Skeletal muscle cell (primary cell): ENCODE results near the gene GPC4.

Experiments used
- DNase-seq: peaks from one replicate; pipeline ENCODE4 v3.0.0-alpha.2; 2010; ENCODE audit warnings: low read depth
- H3K4me3 ChIP-seq: 2 replicates; pipeline ENCODE4 v1.5.1; 2011; ENCODE audit warnings: low read depth, mild to moderate bottlenecking, control low read depth, low read length, moderate library complexity

GPC4 gene

GRCh38 chrX:133415276-133416105 is at the start of gene GPC4:
Gene GPC4, minus strand, starts transcription at chrX:133415489. Its CDS starts 524 bp downstream, at chrX:133414965.
- peak; percentile 17 for DNase-seq
- H3K4me3 ChIP-seq = peak within 1 kb of the TSS; percentile 60

DNA sequence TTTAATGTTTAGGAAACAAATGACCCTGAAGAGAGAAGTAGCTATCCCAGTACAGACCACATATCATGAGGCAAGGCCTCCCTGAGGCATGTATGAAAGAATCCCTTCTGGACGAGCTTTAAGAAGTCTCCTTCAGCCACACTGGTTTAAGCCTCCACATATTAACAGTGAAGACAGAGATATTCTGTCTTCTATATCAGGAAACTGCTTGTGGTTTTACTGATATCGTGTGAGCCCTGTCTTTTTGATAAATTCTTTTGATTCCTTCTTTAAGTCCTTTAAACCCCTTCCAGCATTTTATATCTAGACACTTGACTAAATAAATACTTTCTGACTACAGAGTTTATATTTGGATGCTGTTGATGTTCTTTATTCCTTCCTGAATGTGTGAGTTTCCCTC is 45.9 kb upstream of the GPC4 start:
- no peak for DNase-seq
- H3K4me3 ChIP-seq = no peak overlapping the region

DNA sequence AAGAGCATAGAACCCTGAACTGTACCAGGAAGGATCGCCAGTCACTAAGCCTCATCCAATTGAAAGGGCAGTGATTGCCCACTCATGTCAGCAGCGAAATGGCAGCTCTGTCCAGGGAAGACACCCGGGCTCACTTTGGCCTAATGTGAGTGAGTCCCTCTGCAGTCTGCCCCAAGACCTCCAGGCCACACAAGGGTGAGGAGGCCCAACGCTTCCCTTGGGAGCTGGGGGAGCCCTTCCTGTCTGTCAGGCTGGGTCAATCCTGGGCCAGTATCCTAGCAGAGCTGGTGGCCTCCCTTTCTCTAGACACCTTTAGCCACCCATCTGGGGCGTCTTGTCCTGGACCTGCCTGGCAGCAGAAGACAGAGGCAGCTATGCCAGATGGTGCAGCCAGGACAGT is 39.6 kb upstream of the GPC4 start:
- H3K4me3 ChIP-seq = no peak overlapping the region
- DNase-seq = no peak

- no peak overlapping the region for H3K4me3 ChIP-seq
- DNase-seq = no peak
These were observed 39.2 kb upstream of the GPC4 start for GRCh38 chrX:133454491-133454914.

DNA sequence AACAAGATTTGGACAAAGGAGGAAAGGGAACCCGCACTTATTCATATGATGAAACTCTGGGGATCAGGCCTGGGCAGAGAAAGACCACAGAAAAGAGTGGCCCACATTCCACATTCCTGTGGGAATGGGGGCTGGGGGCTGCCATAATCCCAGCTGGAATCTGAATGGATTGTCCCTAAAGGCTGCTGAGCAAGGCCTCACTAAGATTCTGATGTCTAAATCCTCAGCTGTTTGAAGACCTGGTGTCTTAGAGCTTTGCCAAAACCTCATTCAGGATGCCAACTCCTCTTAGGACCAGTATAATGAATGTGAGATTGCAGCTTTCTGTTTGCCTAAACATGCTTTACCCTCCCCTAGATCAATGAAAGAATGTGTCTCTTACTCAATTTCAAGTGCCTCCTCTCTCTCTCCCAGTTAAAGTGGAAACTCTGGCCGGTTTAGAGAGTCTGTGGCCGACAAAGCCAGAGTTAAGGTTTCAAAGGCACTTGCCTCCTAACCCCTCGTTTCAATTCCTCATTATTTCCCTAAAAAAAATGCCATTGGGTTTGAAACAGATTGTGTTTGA is 33.3 kb upstream of the GPC4 start:
- no peak overlapping the region for H3K4me3 ChIP-seq
- peak; percentile 19 for DNase-seq

GRCh38 chrX:133444952-133445831 is 29.9 kb upstream of the GPC4 start:
- no peak for DNase-seq
- no peak overlapping the region for H3K4me3 ChIP-seq

- peak; percentile 12 for DNase-seq
- H3K4me3 ChIP-seq = no peak overlapping the region
These were observed 28.9 kb upstream of the GPC4 start for GRCh38 chrX:133444196-133444595.

DNA sequence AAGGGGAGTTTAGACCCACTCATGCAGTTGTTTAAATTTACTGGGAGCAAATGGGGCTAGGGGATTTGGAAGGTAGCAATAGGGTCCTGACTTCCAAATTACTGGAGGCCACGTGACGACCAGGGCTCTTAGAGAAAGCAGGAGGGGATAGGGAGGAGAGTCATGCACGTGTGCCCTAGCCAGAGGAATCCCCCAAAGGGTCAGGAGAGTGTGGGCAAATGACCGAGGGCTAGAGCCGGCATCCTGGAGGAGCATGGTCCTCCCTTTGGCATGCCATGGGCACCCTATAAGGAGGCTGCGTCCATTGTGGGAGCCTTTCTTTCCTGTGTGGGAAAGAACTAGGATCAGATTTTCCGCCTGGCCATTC is 25.5 kb upstream of the GPC4 start:
- DNase-seq = no peak
- H3K4me3 ChIP-seq = no peak overlapping the region

- H3K4me3 ChIP-seq = no peak overlapping the region
- DNase-seq = no peak
These were observed 24.9 kb upstream of the GPC4 start for GRCh38 chrX:133440081-133440796.

- no peak for DNase-seq
- no peak overlapping the region for H3K4me3 ChIP-seq
These were observed 22.5 kb upstream of the GPC4 start for GRCh38 chrX:133437766-133438165.

GRCh38 chrX:133437356-133437755 is 22.1 kb upstream of the GPC4 start:
- no peak overlapping the region for H3K4me3 ChIP-seq
- DNase-seq = no peak

GRCh38 chrX:133435544-133436124 is 20.3 kb upstream of the GPC4 start:
- no peak overlapping the region for H3K4me3 ChIP-seq
- no peak for DNase-seq

GRCh38 chrX:133434197-133434820 is 19.0 kb upstream of the GPC4 start:
- DNase-seq = no peak
- no peak overlapping the region for H3K4me3 ChIP-seq

DNA sequence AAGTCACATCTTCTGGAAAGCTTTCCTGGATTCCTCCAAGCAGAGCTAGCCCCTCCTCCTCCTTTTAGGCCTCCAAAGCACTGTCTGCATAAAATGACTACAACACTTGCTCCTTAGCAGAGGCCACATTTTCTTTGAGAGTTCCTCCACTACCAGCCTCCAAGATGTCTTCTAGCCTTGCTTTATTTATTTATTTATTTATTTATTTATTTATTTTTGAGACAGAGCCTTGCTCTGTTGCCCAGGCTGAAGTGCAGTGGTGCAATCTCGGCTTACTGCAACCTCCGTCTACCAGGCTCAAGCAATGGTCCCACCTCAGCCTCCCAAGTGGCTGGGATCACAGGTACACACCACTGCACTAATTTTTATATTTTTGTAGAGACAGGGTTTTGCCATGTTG is 4.6 kb upstream of the GPC4 start:
- DNase-seq = no peak
- H3K4me3 ChIP-seq = no peak overlapping the region

GRCh38 chrX:133418588-133418987 is 3.3 kb upstream of the GPC4 start:
- DNase-seq = no peak
- H3K4me3 ChIP-seq = no peak overlapping the region

- H3K4me3 ChIP-seq = no peak overlapping the region
These were observed 2.1 kb upstream of the GPC4 start for GRCh38 chrX:133417364-133417763.

DNA sequence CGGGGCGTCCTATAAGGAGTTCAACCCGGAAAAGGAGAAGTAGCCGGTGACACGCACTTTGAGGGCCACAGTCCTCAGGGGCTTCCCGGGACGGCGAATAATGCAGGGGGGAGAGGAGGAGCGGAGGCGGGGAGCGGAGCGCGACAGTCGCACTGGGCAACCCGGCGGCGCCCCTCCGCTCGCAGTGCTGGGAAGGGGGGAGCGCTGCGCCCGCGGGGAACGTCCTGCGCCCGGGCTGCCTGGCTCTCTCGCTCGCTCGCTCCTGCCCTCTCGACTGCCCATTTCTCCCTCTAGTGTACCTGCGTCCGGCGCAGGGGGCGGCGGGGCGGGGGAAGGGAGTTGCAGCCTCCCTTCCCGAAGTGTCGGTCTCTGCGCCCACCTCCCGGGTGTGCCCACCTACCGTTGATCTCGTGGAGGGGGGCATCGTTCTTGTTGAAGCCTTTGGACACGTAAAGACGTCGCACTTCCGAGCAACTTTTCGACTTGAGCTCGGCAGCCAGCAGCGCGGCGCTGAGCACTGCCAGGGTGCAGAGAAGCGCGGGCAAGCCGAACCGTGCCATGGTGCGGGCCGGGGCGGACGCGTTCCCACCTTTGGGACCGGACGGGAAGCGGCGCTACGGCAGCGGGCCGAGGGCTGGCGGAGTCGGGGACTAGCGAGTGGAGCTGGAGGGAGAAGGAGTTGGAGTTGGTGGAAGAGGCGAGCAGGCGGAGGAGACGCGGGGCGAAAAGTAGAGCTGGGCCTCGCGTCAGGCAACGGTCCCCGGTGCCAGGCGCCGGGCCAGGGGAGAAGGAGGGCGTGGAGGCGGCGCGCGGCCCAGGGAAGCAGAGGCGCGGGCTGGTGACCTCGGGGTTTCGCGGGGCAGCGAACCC is 648 bp downstream of the GPC4 start:
- H3K4me3 ChIP-seq = peak overlapping the region; percentile 60
- no peak for DNase-seq

More at GRCh38 chrX:133417364-133417763, 2.1 kb upstream of the GPC4 start:
- no peak for DNase-seq
